LNCAP (cell line): Measurements from ENCODE around the gene MRPL52.

ENCODE experiments used
- TF ChIP-seq, protein P1 (sequence below): fragments of 450-650 bp; IDR thresholded peaks from 2 replicates; pipeline ENCODE4 v1.5.1; 2017; ENCODE audit warnings: mild to moderate bottlenecking

The MRPL52 gene

DNA sequence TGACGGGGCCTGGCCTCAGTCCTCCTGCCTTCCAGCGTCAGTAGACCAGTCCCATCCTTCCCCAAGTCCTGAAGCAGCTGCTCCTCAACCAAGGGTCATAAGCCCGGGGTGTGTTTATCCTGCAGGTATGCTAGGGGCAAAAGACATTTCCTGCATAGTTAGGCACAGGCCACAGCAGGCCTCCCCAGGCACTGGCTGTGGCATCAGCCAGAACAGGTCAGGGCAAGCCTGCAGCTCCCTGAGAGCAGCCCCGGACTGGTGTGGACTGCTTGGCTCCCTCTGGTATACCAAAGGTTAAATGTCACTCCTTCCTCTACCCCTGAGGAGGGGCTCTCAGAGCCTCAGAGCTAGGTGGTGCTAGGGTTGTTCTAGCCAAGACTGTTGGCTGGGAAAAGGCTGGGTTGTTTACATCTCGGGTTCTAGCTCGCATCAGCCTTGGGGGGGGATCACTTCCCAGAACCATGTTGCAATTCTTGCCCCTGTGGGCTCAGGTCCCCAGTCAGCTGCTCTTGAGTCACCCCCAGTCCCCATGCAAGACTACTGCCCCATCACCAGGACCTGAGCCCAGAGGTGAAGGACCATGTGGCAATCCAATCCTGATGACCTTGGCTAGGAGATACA is 9.6 kb downstream of the MRPL52 start:
- TF ChIP-seq, protein P1, sequence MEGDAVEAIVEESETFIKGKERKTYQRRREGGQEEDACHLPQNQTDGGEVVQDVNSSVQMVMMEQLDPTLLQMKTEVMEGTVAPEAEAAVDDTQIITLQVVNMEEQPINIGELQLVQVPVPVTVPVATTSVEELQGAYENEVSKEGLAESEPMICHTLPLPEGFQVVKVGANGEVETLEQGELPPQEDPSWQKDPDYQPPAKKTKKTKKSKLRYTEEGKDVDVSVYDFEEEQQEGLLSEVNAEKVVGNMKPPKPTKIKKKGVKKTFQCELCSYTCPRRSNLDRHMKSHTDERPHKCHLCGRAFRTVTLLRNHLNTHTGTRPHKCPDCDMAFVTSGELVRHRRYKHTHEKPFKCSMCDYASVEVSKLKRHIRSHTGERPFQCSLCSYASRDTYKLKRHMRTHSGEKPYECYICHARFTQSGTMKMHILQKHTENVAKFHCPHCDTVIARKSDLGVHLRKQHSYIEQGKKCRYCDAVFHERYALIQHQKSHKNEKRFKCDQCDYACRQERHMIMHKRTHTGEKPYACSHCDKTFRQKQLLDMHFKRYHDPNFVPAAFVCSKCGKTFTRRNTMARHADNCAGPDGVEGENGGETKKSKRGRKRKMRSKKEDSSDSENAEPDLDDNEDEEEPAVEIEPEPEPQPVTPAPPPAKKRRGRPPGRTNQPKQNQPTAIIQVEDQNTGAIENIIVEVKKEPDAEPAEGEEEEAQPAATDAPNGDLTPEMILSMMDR = no peak

DNA sequence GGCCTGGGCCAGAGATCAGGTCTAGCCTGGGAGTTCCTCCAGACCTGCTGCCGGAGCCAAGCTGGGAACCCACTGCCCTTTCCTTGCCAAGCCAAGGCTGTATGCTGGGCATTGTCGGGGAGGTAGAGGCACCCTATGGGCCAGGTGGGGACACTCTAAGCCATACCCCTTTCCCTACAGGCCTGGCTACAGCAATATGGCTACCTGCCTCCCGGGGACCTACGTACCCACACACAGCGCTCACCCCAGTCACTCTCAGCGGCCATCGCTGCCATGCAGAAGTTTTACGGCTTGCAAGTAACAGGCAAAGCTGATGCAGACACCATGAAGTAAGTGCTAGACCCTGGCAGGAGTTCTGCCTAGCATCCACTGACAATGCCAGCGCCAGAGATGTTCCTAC is 11.6 kb downstream of the MRPL52 start:
- TF ChIP-seq, protein P1 = no peak

DNA sequence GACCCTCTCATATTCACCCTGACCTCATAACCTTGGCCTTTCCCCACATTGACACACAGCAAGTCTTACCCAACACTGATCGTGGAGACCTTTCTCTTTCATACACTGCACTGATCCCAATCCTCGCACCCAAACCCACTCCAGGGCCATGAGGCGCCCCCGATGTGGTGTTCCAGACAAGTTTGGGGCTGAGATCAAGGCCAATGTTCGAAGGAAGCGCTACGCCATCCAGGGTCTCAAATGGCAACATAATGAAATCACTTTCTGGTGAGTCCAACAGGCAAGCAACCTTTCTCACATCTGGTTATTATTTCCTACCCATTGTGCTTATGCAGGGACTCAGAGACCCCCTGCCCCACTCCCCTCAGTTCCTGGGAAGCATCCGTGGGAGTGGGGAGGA is 12.1 kb downstream of the MRPL52 start:
- TF ChIP-seq, protein P1 = no peak

DNA sequence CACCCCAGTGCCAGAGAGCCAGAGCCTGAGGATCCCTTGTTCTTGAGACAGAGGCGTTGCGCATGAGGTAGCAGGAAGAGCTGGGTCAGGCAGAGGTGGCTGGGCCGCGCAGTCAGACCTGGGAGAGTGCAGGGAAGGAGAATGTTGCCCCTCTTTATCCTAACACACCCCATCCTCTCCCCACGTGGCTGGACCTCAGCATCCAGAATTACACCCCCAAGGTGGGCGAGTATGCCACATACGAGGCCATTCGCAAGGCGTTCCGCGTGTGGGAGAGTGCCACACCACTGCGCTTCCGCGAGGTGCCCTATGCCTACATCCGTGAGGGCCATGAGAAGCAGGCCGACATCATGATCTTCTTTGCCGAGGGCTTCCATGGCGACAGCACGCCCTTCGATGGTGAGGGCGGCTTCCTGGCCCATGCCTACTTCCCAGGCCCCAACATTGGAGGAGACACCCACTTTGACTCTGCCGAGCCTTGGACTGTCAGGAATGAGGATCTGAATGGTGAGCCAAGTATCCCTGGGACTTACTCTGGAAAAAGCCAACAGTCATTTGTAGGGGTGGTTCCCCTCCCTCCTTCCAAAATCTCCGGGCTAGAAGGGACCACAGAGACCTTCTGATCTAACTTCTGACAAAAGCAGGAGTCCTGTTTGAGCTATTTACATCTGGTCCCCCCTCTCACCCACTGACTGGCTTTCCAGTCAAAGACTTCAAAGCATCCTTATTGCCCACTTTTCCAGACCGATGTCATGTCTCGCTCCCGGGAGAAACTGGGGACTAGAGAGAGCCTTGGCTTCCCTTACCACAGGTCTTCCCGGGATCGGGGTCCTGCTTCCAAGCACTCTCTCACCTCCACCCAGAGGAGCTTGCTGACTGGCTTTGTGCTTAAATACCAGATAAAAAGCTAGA is 12.8 kb downstream of the MRPL52 start:
- TF ChIP-seq, protein P1 = no peak

DNA sequence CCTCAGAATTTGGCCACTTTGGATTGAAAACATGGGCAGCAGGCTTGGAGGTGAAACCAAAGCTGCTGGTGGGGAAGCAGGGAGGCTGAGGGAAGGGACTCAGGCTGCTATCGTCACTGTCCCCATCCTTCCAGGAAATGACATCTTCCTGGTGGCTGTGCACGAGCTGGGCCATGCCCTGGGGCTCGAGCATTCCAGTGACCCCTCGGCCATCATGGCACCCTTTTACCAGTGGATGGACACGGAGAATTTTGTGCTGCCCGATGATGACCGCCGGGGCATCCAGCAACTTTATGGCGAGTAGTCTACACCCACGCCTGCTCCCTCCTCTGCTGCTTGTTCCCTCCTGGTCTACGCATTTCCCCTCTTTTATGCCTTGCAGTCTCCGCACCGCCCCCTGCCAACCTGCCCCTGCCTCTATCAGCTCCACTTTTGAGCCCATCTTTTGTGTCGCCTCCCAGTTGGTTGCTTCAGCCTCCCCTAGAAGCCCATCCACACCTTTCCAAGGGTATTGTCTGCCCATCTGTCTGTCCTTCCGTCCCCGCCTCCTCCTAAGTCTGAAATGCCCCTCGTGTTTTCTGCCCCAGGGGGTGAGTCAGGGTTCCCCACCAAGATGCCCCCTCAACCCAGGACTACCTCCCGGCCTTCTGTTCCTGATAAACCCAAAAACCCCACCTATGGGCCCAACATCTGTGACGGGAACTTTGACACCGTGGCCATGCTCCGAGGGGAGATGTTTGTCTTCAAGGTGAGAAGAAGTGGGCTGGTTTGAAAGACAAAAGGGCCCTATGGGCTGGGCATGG is 13.6 kb downstream of the MRPL52 start:
- TF ChIP-seq, protein P1 = no peak

DNA sequence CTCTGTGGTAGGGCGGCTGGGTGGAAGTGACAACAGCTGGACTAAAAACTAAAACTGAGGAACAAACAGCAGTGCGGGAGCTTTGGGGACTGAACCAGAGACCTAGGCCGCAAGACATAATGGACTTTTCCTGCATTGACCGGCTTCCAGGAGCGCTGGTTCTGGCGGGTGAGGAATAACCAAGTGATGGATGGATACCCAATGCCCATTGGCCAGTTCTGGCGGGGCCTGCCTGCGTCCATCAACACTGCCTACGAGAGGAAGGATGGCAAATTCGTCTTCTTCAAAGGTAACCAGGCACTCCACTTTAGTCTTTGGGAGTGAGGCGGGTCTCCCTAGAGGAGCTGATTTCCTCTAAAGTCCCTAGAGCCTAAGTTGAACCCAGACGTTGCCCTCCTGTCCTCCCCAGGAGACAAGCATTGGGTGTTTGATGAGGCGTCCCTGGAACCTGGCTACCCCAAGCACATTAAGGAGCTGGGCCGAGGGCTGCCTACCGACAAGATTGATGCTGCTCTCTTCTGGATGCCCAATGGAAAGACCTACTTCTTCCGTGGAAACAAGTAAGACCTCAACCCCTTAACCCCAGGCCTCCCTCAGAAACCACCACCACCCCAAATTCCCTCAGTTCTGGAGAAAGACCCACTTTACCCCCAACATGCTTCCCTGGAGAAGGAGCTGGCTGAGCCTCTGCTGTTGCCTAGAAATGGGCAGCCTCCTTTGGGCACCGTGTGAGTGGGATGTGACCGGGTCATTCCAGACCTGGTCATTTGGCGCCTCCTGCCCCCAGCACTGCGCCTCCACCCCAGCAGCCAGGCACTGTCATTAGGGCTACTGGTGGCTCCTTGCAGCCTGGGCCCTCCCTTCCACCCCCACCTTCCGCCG is 14.8 kb downstream of the MRPL52 start:
- TF ChIP-seq, protein P1 = no peak

DNA sequence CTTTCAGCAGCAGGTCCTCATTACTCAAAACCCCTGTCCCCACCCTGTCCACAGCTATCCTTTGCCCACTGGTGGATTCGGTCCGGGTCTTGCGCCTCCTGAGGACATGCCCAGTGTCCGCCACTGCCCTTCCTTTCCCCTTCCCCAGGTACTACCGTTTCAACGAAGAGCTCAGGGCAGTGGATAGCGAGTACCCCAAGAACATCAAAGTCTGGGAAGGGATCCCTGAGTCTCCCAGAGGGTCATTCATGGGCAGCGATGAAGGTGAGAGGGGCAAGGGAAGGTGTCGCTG is 15.4 kb downstream of the MRPL52 start:
- TF ChIP-seq, protein P1 = no peak
